Measurements from ENCODE around the gene ZP3. TPM values are rescaled to one million over a fixed set of nuclear protein-coding genes. Genes with fewer than 3 reads are reported as not detected.

ZP3 gene
- polyA plus RNA-seq, 1 of the 3 experiments (the other 2 are of a cell fraction): 5.4 TPM

DNA sequence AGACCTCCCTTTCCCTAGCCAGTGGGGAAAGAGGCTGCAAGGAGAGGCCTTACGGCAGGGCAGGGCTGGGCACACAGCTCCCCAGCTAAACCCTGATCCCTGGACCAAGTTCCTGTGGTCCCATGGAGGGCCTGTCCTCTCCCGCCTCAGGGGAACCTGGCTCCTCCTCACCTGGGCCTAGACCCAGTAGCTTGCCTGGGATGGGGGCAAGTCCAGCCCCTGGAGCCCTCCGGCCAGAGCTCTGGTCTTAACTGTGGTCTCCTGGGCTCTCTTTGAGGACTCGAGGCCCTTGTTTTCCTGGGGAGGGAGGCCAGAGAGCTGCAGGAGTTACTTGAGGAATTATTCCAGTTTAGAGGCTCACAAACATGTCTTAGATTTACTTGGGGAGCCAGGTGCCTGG lies 1.5 kb downstream of the ZP3 start:
- Histone ChIP-seq H3F3A (replicated peaks; ENCODE audit: insufficient read depth) (peaks cover 8% of the 10 kb centered on the region), H3K4me2 (no peak overlapping the region), H4K20me1 (ENCODE audit: insufficient read depth) (no peaks in the 10 kb centered on the region), H3K36me3 (replicated peaks in 1 of 2; ENCODE audit: control insufficient read depth in 1 of 2, insufficient read depth in 2 of 2, low read length in 1 of 2) (no peaks in the 10 kb centered on the region), H3K9me3 (no peaks in the 10 kb centered on the region), H3K9ac (no peak overlapping the region), H3K4me3 (ENCODE audit: low read depth in 2 of 2, low read length in 1 of 2) (no peak overlapping the region), H2AFZ (ENCODE audit: low read depth) (no peak overlapping the region), H3K9me2 (no peaks in the 10 kb centered on the region), H3K27me3 (ENCODE audit: insufficient read depth) (no peaks in the 10 kb centered on the region), H3K79me2 (ENCODE audit: insufficient read depth) (no peaks in the 10 kb centered on the region), H3K27ac (ENCODE audit: low read depth in 2 of 2, low read length in 1 of 2) (no peak overlapping the region), H3K4me1 (ENCODE audit: control insufficient read depth in 1 of 2, insufficient read depth in 2 of 2, low read depth in 1 of 2, low read length in 1 of 2) (no peaks in the 10 kb centered on the region)
- no peak for DNase-seq
- ChIA-PET POLR2A (no interaction called here), CTCF (interaction anchor here (1.4 kb wide), 1 partner anchor 22 kb away, joined by 3 read pairs; no protein-coding TSS in a partner anchor)
- WGBS (ENCODE audit: low lambda C conversion rate): no CpG with 5 or more reads among the region's 4 CpGs
- TF ChIP-seq NRF1 (IDR thresholded peaks at IDR 0.05; ENCODE audit: low read depth, low read length) (no peak), POLR2AphosphoS5 (IDR thresholded peaks at IDR 0.05; ENCODE audit: low read depth, low read length) (no peak), CHD2 (IDR thresholded peaks at IDR 0.05; ENCODE audit: low read length, partially characterized antibody) (no peak), EZH2phosphoT487 (IDR thresholded peaks at IDR 0.05; ENCODE audit: borderline replicate concordance, low read depth) (no peak), MEF2A (IDR thresholded peaks at IDR 0.05; ENCODE audit: borderline replicate concordance, low read depth) (no peak), TCF12 (IDR thresholded peaks at IDR 0.05) (no peak), RXRA (IDR thresholded peaks at IDR 0.05; ENCODE audit: borderline replicate concordance, low read depth) (no peak), SIN3A (IDR thresholded peaks at IDR 0.05; ENCODE audit: borderline replicate concordance, low read depth, low read length) (no peak), RCOR1 (IDR thresholded peaks at IDR 0.05; ENCODE audit: low read length) (no peak), RAD21 (IDR thresholded peaks at IDR 0.05; ENCODE audit: low read length) (no peak), SMC3 (IDR thresholded peaks at IDR 0.05; ENCODE audit: low read depth, low read length) (no peak), FOXM1 (IDR thresholded peaks at IDR 0.05; ENCODE audit: low read depth) (no peak)
- TF ChIP-seq, protein P1, sequence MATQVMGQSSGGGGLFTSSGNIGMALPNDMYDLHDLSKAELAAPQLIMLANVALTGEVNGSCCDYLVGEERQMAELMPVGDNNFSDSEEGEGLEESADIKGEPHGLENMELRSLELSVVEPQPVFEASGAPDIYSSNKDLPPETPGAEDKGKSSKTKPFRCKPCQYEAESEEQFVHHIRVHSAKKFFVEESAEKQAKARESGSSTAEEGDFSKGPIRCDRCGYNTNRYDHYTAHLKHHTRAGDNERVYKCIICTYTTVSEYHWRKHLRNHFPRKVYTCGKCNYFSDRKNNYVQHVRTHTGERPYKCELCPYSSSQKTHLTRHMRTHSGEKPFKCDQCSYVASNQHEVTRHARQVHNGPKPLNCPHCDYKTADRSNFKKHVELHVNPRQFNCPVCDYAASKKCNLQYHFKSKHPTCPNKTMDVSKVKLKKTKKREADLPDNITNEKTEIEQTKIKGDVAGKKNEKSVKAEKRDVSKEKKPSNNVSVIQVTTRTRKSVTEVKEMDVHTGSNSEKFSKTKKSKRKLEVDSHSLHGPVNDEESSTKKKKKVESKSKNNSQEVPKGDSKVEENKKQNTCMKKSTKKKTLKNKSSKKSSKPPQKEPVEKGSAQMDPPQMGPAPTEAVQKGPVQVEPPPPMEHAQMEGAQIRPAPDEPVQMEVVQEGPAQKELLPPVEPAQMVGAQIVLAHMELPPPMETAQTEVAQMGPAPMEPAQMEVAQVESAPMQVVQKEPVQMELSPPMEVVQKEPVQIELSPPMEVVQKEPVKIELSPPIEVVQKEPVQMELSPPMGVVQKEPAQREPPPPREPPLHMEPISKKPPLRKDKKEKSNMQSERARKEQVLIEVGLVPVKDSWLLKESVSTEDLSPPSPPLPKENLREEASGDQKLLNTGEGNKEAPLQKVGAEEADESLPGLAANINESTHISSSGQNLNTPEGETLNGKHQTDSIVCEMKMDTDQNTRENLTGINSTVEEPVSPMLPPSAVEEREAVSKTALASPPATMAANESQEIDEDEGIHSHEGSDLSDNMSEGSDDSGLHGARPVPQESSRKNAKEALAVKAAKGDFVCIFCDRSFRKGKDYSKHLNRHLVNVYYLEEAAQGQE (IDR thresholded peaks at IDR 0.05; ENCODE audit: low read depth, low read length): no peak
- TF ChIP-seq, protein P2, sequence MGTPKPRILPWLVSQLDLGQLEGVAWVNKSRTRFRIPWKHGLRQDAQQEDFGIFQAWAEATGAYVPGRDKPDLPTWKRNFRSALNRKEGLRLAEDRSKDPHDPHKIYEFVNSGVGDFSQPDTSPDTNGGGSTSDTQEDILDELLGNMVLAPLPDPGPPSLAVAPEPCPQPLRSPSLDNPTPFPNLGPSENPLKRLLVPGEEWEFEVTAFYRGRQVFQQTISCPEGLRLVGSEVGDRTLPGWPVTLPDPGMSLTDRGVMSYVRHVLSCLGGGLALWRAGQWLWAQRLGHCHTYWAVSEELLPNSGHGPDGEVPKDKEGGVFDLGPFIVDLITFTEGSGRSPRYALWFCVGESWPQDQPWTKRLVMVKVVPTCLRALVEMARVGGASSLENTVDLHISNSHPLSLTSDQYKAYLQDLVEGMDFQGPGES (IDR thresholded peaks at IDR 0.05; ENCODE audit: low read depth, low read length): no peak
- TF ChIP-seq, protein P3, sequence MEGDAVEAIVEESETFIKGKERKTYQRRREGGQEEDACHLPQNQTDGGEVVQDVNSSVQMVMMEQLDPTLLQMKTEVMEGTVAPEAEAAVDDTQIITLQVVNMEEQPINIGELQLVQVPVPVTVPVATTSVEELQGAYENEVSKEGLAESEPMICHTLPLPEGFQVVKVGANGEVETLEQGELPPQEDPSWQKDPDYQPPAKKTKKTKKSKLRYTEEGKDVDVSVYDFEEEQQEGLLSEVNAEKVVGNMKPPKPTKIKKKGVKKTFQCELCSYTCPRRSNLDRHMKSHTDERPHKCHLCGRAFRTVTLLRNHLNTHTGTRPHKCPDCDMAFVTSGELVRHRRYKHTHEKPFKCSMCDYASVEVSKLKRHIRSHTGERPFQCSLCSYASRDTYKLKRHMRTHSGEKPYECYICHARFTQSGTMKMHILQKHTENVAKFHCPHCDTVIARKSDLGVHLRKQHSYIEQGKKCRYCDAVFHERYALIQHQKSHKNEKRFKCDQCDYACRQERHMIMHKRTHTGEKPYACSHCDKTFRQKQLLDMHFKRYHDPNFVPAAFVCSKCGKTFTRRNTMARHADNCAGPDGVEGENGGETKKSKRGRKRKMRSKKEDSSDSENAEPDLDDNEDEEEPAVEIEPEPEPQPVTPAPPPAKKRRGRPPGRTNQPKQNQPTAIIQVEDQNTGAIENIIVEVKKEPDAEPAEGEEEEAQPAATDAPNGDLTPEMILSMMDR (IDR thresholded peaks at IDR 0.05): no peak
- TF ChIP-seq, protein P4, sequence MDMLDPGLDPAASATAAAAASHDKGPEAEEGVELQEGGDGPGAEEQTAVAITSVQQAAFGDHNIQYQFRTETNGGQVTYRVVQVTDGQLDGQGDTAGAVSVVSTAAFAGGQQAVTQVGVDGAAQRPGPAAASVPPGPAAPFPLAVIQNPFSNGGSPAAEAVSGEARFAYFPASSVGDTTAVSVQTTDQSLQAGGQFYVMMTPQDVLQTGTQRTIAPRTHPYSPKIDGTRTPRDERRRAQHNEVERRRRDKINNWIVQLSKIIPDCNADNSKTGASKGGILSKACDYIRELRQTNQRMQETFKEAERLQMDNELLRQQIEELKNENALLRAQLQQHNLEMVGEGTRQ (IDR thresholded peaks at IDR 0.05; ENCODE audit: borderline replicate concordance, low read depth, low read length): no peak
- TF ChIP-seq, protein P5, sequence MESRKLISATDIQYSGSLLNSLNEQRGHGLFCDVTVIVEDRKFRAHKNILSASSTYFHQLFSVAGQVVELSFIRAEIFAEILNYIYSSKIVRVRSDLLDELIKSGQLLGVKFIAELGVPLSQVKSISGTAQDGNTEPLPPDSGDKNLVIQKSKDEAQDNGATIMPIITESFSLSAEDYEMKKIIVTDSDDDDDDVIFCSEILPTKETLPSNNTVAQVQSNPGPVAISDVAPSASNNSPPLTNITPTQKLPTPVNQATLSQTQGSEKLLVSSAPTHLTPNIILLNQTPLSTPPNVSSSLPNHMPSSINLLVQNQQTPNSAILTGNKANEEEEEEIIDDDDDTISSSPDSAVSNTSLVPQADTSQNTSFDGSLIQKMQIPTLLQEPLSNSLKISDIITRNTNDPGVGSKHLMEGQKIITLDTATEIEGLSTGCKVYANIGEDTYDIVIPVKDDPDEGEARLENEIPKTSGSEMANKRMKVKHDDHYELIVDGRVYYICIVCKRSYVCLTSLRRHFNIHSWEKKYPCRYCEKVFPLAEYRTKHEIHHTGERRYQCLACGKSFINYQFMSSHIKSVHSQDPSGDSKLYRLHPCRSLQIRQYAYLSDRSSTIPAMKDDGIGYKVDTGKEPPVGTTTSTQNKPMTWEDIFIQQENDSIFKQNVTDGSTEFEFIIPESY (IDR thresholded peaks at IDR 0.05; ENCODE audit: borderline replicate concordance, low read depth): no peak

Measured in SK-N-SH (cell line).